SW480 (cell line): ENCODE data around the gene RHEB.
"Not testable (repeated sequence)": the region's sequence is repeated elsewhere in the genome, so short reads cannot be mapped to it uniquely, and the experiment has no call there.

Experiments used
- DNase-seq: peaks from one replicate; pipeline ENCODE4 v3.0.0-alpha.2; 2016; ENCODE audit warnings: low spot score

The RHEB gene

GRCh38 chr7:151519765-151520418 is at the start of gene RHEB:
RHEB (minus strand) TSS chr7:151519895; CDS start chr7:151519511, 384 bp downstream.
- DNase-seq, result peak; percentile 98

DNA sequence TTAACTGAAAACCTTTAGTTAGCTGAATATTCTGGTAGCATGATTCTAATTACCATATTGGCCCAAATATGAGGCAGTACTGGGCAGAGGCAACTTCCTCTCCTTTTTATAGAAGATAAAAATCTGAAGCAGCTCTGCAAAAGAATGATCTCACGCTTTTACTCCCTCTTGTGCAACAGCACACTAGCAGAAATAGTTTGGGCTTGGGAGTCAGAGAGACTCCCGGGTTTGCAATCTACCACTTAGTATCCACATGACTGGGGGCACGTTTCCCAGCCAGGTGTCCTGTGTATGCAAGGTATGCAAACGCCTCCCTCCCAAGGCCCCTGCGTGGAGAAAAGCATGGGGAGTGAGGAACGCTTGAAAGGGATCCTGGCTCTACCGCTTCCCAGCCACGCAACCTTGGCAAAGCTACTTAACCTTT is 47.2 kb upstream of the RHEB start:
- no peak for DNase-seq

DNA sequence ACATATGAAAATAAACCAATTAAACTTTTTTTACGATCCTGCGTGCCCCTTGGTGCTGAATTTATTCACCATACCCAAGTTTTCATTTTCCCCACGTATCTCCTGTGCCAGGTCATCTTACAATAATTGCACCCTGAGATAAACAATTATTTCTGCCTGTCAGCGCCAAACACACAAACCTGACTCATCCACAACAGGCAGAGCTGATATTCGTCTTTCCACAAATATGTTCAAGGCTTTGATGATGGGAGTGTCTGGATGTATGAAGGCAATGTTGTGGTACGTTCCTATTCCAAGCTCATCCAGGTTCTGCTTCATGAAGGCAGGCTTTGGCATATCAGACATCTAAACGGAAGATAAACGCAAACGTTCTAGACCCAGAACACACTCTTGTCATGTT is 45.8 kb upstream of the RHEB start:
- peak; percentile 91 for DNase-seq

DNA sequence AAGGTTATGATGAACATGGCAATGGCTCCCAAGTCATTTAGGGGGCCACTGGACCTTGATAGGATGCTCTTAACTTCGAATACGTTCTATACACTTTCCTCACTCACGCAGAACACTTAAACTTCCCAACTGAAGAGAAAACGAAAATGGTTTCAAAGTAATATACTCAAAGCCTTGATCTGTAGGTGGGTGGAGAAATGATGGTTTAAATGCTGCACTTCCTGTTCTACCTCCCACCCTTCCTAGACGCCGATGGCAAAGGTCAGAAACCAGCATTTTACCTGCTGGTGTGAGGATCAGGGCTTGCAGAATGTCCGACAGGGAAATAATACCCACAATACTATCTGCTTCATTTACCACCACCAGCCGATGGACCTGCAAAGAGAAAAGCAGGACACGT is 40.5 kb upstream of the RHEB start:
- DNase-seq, result no peak

DNA sequence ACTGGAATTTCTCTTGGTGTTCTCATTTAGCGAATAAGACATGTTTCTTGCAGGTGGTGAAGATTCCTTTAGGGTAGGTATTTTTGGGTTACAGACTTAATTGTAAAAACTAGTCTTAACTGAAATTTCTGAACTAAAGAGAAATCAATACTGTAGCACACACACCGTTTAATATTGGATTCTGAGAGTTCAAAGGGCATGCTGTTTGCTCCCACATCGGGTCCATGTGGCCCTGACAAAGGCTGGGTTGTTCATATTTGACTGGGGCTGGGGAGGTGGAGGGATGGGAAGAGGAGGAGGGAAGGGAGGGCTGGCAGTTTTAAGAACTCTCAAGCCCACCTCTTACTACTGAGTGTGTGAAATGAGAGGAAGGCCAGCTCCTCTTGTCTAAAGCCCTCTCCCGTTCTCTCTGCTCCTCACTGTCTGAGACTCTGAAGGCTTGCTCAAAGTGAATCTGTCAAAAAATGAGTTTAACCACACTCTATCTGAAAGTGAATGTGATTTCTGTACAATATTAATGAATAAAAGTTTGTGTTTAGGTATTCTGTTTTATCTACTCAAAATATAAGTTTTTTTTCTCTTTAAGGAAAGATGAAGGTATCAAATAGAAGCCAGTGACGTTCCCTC is 40.0 kb upstream of the RHEB start:
- no peak for DNase-seq

DNA sequence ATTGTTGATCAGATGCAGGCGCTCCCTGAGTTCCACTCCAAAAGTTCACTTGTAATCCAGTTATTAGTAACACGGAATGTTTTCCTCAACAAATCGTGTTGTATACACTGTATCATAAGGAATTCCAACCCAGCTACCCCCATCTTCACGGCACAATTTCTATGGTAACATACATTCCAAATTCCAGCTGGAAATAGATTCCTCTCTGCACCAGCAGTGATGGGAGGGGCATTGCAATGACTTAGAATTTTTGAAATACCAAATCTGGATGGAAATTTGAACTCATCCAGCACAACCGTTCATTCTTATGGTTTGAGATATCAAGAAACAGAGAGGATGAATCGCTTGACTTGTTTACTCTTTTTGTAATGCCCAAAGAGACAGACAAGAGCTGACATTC is 38.9 kb upstream of the RHEB start:
- no peak for DNase-seq

DNA sequence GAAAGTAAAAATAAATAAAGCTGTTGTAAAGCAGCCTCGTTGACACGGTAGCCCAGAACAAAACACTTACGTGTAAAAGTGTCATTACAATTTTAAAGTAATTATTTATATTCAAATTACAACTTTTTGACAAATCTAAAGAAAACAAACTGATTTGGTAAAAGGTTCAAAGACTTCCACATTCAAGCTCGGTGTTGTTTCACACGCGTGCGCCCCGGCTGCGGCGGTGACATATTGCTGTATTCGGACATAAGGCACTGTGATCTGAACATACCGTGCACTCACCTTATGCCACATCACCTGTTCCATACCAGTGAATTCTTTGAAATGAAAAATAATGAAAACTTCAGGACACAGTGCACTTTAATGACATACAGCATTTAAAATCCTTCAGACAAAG is 36.9 kb upstream of the RHEB start:
- no peak for DNase-seq

DNA sequence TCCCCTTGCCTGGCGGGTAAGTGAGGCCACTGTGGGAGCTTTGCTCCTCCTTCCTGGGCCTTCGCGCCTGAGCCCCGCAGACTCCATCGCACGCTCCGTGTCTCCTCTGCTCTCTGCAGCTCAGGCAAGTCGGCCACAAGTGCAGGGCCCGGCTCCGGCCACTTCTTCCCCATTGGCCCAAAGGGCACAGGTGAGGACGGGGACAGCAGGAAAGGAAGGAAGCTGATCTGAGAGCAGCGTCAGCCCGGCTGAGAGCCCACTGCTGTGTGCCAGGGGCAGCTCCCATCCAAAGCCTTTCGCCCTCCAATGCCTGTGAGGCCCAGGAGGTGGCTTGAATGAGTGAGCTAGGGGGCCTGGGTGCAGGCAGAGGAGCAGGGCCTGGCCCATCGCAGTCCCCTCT is 33.7 kb upstream of the RHEB start:
- no peak for DNase-seq

- DNase-seq, result peak; percentile 30
These were observed 32.8 kb upstream of the RHEB start for GRCh38 chr7:151552352-151553028.

DNA sequence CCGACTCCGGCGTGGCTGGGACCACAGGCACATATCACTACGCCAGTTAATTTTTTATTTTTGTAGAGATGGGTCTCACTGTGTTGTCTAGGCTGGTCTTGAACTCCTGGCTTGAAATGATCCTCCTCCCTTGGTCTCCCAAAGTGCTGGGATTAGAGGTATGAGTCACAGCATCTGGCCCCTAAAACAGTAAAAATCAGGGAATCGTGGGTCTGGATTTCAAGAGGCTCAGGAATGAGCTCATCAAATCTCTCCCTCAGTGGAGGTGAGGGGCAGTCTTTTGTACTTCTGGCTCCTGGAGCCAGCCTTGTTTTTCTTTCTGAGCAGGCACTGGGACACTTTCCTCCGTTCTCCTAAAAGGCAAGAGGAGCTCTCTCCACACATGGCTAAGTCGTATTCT is 32.1 kb upstream of the RHEB start:
- no peak for DNase-seq

- DNase-seq, result no peak
These were observed 31.1 kb upstream of the RHEB start for GRCh38 chr7:151550656-151551286.

GRCh38 chr7:151549644-151550043 is 29.9 kb upstream of the RHEB start:
- no peak for DNase-seq

DNA sequence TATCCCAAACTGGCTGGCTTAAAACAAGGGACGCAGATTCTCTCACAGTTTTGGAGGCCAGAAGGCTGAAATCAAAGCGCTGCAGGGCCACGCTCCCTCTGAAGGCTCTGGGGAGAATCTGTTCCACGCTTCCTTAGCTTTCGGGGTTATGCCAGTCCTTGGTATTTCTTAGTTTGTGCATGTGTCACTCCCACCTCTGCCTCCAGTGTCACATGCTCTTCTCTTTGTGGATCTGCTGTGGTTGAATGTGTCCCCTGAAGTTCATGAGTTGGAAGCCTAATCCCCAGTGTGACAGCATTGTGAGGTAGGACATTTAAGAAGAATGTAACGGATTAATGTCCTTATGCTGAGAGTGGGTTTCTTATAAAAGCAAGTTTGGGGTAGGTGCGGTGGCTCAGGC is 29.4 kb upstream of the RHEB start:
- no peak for DNase-seq

DNA sequence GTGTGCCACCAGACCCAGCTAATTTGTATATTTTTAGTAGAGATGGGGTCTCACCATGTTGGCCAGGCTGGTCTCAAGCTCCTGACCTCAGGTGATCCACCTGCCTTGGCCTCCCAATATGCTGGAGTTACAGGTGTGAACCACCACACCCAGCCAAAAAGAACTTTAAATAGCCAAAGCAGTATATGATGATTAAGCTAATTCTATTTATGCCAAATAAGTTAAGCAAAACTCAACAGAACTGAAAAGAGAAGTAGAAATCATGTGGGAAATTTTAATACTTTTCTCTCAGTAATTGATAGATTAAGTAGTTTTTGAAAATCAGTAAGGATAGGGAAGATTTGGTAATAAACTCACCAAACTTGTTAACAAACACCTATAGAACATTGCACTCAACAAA is 24.5 kb upstream of the RHEB start:
- DNase-seq, result no peak

DNA sequence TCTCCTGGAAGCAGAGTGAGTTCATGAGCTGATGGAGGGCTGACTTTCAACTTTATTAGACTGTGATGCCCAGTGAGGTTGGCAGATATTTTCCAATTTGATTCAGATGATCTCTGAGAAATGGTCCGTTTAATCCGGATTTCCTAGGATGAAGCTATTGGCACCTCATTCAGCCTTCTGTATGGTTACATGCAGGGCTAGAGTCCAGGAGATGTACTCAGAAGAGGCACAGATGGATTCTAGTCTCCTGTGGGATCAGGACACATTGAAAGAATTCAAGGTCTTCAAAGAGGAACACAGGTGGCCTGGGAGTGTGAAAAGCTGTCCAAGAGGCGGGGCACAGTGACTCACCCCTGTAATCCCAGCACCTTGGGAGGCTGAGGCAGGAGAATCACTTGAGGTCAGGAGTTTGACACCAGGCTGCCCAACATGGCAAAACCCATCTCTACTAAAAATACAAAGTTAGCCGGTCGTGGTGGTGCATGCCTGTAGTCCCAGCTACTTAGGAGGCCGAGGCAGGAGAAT is 23.0 kb upstream of the RHEB start:
- DNase-seq, result no peak

DNA sequence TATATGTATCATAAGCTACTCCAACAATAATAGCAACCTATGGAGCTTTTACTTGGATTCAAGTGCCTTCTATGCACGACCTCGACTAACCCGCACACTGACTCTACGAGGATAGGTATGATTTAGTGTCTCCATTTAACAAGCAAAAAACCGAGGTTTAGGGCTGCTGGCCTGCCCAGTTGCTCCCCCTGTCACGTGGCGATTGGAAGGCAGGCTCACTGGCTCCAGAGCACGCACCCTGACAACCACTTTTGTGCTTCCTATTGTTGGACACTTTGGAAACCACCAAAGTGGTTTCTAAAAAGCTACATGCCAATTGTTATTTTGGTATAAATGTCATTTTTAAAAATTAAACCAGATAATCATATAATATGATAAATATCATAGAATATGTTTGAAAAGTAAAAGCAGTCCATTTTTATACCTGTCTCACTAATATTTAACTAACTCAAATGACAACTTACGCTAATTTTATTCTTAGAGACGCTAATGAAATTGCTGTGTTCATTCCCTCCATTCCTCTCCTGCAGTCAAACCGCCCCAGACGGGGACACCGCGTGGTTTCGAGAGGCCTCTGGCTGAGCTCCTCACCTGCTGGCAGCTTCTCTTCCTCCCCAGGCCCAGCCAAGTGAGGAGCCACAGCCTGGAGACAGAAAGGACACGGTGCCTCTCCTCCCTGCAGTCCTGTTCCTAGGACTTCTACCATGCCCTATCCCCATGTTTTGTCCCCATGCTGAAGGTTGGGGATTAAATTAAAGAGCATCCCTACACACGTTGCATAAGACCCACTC is 22.2 kb upstream of the RHEB start:
- DNase-seq, result no peak

- no peak for DNase-seq
These were observed 20.5 kb upstream of the RHEB start for GRCh38 chr7:151540146-151540545.

DNA sequence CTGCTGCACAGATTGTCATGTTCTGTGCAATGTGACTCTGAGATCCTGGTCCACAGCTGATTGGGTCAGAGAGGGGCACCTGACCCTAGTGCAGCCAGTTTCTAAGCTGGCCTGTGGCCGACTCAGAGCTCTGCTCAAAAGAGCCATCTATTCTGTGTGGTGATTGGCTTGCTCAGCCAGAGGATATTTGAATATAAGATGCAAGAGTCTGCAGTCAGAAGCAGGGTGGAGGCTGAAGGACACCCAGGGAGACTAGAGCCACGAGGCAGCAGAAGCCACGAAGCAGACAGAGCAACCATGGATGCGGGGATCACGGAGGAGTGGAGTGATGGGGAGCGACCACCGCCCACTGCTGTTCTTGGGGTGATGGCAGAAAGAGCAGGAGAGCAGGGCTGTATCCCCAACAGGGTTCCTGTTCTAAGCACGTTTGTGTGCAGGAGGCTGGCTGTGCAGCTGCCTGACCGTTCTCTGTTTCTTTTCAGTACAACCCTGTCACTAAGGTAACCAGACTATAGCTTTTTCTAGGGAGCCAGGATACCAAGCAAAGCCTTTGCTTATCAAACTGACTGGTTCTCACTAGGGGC is 19.5 kb upstream of the RHEB start:
- peak; percentile 44 for DNase-seq

- DNase-seq, result peak; percentile 91
These were observed 18.3 kb upstream of the RHEB start for GRCh38 chr7:151537818-151538561.

DNA sequence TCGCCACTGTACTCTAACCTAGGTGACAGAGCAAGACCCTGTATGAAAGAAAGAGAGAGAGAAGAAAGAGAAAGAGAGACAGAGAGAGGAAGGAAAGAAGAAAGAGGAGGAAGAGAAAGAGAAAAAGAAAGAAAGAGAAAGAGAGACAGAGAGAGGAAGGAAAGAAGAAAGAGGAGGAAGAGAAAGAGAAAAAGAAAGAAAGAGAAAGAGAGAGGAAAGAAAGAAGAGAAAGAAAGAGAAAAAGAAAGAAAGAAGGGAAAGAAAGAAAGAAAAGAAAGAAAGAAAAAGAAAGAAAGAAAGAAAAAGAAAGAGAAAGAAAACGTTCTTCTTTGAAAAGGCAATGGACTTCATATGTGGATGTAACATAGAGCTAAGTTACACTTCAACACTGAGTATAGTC is 16.5 kb upstream of the RHEB start:
- DNase-seq, result not testable (repeated sequence)

GRCh38 chr7:151529842-151530241 is 10.1 kb upstream of the RHEB start:
- no peak for DNase-seq
